ENCODE data around the gene LRRC7. TPM values are rescaled to one million over a fixed set of nuclear protein-coding genes. Genes with fewer than 3 reads are reported as not detected.

The LRRC7 gene
- total RNA-seq, 1 experiment from 2014 or later = not detected

- CTCF ChIA-PET = no interaction called here
- Histone ChIP-seq H3K27ac (ENCODE audit: low read depth, low read length, poor library complexity, severe bottlenecking) (no peak overlapping the region), H3K4me1 (ENCODE audit: insufficient read depth, low read length, poor library complexity, severe bottlenecking) (no peaks in the 10 kb centered on the region), H3K27me3 (replicated peaks; ENCODE audit: insufficient read depth, low read depth, low read length, poor library complexity) (no peaks in the 10 kb centered on the region), H3K36me3 (ENCODE audit: insufficient read depth, low read length, poor library complexity, severe bottlenecking) (no peaks in the 10 kb centered on the region), H3K4me3 (ENCODE audit: low read depth, low read length, poor library complexity, severe bottlenecking) (no peak overlapping the region), H3K9me3 (ENCODE audit: low read depth, low read length, poor library complexity, severe bottlenecking) (no peaks in the 10 kb centered on the region)
- POLR2A ChIA-PET (ENCODE audit: low non-redundant PET) = no interaction called here
- TF ChIP-seq, protein P1, sequence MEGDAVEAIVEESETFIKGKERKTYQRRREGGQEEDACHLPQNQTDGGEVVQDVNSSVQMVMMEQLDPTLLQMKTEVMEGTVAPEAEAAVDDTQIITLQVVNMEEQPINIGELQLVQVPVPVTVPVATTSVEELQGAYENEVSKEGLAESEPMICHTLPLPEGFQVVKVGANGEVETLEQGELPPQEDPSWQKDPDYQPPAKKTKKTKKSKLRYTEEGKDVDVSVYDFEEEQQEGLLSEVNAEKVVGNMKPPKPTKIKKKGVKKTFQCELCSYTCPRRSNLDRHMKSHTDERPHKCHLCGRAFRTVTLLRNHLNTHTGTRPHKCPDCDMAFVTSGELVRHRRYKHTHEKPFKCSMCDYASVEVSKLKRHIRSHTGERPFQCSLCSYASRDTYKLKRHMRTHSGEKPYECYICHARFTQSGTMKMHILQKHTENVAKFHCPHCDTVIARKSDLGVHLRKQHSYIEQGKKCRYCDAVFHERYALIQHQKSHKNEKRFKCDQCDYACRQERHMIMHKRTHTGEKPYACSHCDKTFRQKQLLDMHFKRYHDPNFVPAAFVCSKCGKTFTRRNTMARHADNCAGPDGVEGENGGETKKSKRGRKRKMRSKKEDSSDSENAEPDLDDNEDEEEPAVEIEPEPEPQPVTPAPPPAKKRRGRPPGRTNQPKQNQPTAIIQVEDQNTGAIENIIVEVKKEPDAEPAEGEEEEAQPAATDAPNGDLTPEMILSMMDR (conservative IDR thresholded peaks at IDR 0.05; ENCODE audit: low read depth, low read length) = no peak
- no peak for TF ChIP-seq EZH2 (IDR thresholded peaks at IDR 0.05; ENCODE audit: borderline replicate concordance, low read depth, low read length, poor library complexity, severe bottlenecking)
- intact Hi-C loops (cut with micrococcal nuclease; ENCODE audit: unreplicated experiment) = no loop called here
- BruUV-seq (replicated peaks) = no TSS peak
- DNase-seq (ENCODE audit: low spot score) = no peak
Observed at GRCh38 chr1:69688193-69688592, 120.5 kb downstream of the LRRC7 start.

GRCh38 chr1:69691179-69691578 is 123.5 kb downstream of the LRRC7 start:
- TF ChIP-seq, protein P1 (conservative IDR thresholded peaks at IDR 0.05; ENCODE audit: low read depth, low read length) = no peak
- no peak for TF ChIP-seq EZH2 (IDR thresholded peaks at IDR 0.05; ENCODE audit: borderline replicate concordance, low read depth, low read length, poor library complexity, severe bottlenecking)
- Histone ChIP-seq H3K4me3 (ENCODE audit: low read depth, low read length, poor library complexity, severe bottlenecking) (no peak overlapping the region), H3K27ac (ENCODE audit: low read depth, low read length, poor library complexity, severe bottlenecking) (no peak overlapping the region), H3K36me3 (ENCODE audit: insufficient read depth, low read length, poor library complexity, severe bottlenecking) (no peaks in the 10 kb centered on the region), H3K9me3 (ENCODE audit: low read depth, low read length, poor library complexity, severe bottlenecking) (no peaks in the 10 kb centered on the region), H3K4me1 (ENCODE audit: insufficient read depth, low read length, poor library complexity, severe bottlenecking) (no peaks in the 10 kb centered on the region), H3K27me3 (replicated peaks; ENCODE audit: insufficient read depth, low read depth, low read length, poor library complexity) (no peaks in the 10 kb centered on the region)
- BruUV-seq (replicated peaks) = no TSS peak
- ChIA-PET POLR2A (ENCODE audit: low non-redundant PET) (no interaction called here), CTCF (no interaction called here)
- DNase-seq (ENCODE audit: low spot score) = no peak
- intact Hi-C loops (cut with micrococcal nuclease; ENCODE audit: unreplicated experiment) = no loop called here

- Histone ChIP-seq H3K27ac (ENCODE audit: low read depth, low read length, poor library complexity, severe bottlenecking) (no peak overlapping the region), H3K4me1 (ENCODE audit: insufficient read depth, low read length, poor library complexity, severe bottlenecking) (no peaks in the 10 kb centered on the region), H3K27me3 (replicated peaks; ENCODE audit: insufficient read depth, low read depth, low read length, poor library complexity) (no peaks in the 10 kb centered on the region), H3K36me3 (ENCODE audit: insufficient read depth, low read length, poor library complexity, severe bottlenecking) (no peaks in the 10 kb centered on the region), H3K9me3 (ENCODE audit: low read depth, low read length, poor library complexity, severe bottlenecking) (no peaks in the 10 kb centered on the region), H3K4me3 (ENCODE audit: low read depth, low read length, poor library complexity, severe bottlenecking) (no peak overlapping the region)
- no peak for TF ChIP-seq EZH2 (IDR thresholded peaks at IDR 0.05; ENCODE audit: borderline replicate concordance, low read depth, low read length, poor library complexity, severe bottlenecking)
- TF ChIP-seq, protein P1 (conservative IDR thresholded peaks at IDR 0.05; ENCODE audit: low read depth, low read length) = no peak
- ChIA-PET POLR2A (ENCODE audit: low non-redundant PET) (interaction anchor here (0.7 kb wide), 1 partner anchor 12 kb away, joined by 4 read pairs; no protein-coding TSS in a partner anchor), CTCF (interaction anchor here (0.5 to 0.6 kb wide), 2 partner anchors 1224 to 1846 kb away, joined by 3 to 4 read pairs; no protein-coding TSS in a partner anchor)
- no TSS peak for BruUV-seq (replicated peaks)
- no peak for DNase-seq (ENCODE audit: low spot score)
- intact Hi-C loops (cut with micrococcal nuclease; ENCODE audit: unreplicated experiment) = no loop called here
Observed at GRCh38 chr1:69693921-69694675, 126.4 kb downstream of the LRRC7 start.
